VCaP (cell line): Measurements from ENCODE around the gene EML1.

ENCODE experiments used
- H3K27ac ChIP-seq: fragments of 450-650 bp; 2 replicates; pipeline ENCODE4 v1.5.1; 2017
- CTCF ChIP-seq: fragments of 450-650 bp; conservative IDR thresholded peaks from 2 replicates; pipeline ENCODE4 v1.5.1; 2017; ENCODE audit warnings: mild to moderate bottlenecking, moderate library complexity

EML1 gene

GRCh38 chr14:99908653-99909250 lies 115.5 kb downstream of the EML1 start:
- no peak overlapping the region for H3K27ac ChIP-seq
- TF ChIP-seq CTCF, result no peak

GRCh38 chr14:99909513-99910064 lies 116.4 kb downstream of the EML1 start:
- no peak overlapping the region for H3K27ac ChIP-seq
- TF ChIP-seq CTCF, result no peak

- TF ChIP-seq CTCF, result no peak
- no peak overlapping the region for H3K27ac ChIP-seq
Measured at GRCh38 chr14:99910337-99911309, 117.4 kb downstream of the EML1 start.

GRCh38 chr14:99915305-99916090 lies 122.3 kb downstream of the EML1 start:
- TF ChIP-seq CTCF, result no peak
- H3K27ac ChIP-seq, result no peak overlapping the region

GRCh38 chr14:99916091-99916383 lies 122.8 kb downstream of the EML1 start:
- no peak overlapping the region for H3K27ac ChIP-seq
- no peak for TF ChIP-seq CTCF

GRCh38 chr14:99918781-99919180 lies 125.6 kb downstream of the EML1 start:
- H3K27ac ChIP-seq, result no peak overlapping the region
- TF ChIP-seq CTCF, result no peak

- no peak overlapping the region for H3K27ac ChIP-seq
- no peak for TF ChIP-seq CTCF
Measured at GRCh38 chr14:99921425-99921824, 128.2 kb downstream of the EML1 start.
